Gastroesophageal sphincter (tissue), 3 donors: ENCODE measurements around the gene IZUMO4.

Source experiments
- POLR2A ChIP-seq, 2 donors: fragments of 450-650 bp; IDR thresholded peaks; one replicate each; pipeline ENCODE4 v1.6.1; 2017; ENCODE audit warnings: antibody characterized with exemption in 2 of 2, mild to moderate bottlenecking in 2 of 2, moderate library complexity in 1 of 2
- TF ChIP-seq, protein P1 (sequence below), 4 experiments: fragments of 200-600 bp in 2 of 4; fragments of 450-650 bp in 2 of 4; sonication (generic) in 1 of 4; IDR thresholded peaks; one replicate each; pipeline ENCODE4 v1.5.1; 2017 to 2019; ENCODE audit warnings: antibody characterized with exemption in 4 of 4, mild to moderate bottlenecking in 2 of 4, moderate library complexity in 2 of 4

DNA sequence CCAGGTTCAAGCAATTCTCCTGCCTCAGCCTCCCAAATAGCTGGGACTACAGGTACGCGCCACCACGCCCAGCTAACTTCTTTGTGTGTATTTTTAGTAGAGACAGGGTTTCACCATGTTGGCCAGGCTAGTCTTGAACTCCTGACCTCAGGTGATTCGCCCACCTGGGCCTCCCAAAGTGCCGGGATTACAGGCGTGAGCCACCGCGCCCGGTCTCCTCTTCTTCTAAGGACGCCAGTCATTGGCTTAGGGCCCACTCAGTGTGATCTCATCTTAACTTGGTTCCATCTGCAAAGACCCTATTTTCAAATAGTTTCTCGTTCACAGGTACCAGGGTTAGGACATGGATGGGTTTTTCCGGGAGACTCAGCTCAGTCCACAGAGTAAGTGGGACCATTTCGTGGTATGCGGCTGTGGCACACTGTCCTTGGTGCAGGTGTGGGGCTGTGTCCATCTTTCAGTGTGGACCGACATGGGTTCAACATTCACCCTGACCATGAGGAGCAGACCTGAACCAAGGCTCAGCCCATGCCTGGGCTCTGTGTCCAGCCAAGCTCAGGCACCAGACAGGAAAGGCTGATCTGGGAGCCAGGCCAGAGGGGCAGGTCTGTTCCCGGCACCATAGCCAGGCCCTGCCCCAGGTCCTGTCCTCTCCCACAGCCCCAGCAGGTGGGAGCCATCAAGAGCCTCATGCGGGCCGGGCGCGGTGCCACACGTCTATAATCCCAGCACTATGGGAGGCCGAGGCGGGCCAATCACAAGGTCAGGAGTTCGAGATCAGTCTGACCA, 42.9 kb upstream of the IZUMO4 start:
- TF ChIP-seq, protein P1, sequence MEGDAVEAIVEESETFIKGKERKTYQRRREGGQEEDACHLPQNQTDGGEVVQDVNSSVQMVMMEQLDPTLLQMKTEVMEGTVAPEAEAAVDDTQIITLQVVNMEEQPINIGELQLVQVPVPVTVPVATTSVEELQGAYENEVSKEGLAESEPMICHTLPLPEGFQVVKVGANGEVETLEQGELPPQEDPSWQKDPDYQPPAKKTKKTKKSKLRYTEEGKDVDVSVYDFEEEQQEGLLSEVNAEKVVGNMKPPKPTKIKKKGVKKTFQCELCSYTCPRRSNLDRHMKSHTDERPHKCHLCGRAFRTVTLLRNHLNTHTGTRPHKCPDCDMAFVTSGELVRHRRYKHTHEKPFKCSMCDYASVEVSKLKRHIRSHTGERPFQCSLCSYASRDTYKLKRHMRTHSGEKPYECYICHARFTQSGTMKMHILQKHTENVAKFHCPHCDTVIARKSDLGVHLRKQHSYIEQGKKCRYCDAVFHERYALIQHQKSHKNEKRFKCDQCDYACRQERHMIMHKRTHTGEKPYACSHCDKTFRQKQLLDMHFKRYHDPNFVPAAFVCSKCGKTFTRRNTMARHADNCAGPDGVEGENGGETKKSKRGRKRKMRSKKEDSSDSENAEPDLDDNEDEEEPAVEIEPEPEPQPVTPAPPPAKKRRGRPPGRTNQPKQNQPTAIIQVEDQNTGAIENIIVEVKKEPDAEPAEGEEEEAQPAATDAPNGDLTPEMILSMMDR (IDR thresholded peaks at IDR 0.05): no peak
- no peak for TF ChIP-seq POLR2A (IDR thresholded peaks at IDR 0.05)
